GM19035 (cell line): ENCODE measurements around the gene C1QTNF9.
"Not testable (repeated sequence)": the region's sequence is repeated elsewhere in the genome, so short reads cannot be mapped to it uniquely, and the experiment has no call there.

ENCODE experiments used
- ATAC-seq: cut with Tn5 transposase; IDR thresholded peaks from one replicate; pipeline ENCODE4 v1.9.1; 2021; ENCODE audit not compliant: unreplicated experiment

C1QTNF9 gene, protein sequence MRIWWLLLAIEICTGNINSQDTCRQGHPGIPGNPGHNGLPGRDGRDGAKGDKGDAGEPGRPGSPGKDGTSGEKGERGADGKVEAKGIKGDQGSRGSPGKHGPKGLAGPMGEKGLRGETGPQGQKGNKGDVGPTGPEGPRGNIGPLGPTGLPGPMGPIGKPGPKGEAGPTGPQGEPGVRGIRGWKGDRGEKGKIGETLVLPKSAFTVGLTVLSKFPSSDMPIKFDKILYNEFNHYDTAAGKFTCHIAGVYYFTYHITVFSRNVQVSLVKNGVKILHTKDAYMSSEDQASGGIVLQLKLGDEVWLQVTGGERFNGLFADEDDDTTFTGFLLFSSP

DNA sequence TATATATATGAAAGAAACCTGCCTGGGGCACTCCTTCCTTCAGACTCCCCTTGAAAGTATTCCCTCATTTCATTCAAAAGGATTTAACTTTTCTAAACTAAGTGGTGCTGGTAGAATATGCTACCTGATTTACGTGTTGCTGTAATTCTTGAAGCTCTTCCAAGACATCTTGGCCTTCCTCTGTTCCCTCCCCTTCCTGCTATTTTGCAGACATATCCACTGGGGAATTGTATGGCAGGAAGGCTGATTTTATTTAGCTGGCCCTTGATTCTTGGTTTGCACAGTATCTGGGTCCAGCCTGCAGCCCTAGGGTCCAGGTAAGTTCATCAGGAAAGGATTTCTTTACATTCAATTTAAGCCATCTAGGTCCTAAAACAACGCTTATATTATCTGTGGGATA lies at the start of gene C1QTNF9:
Gene C1QTNF9 (plus strand): TSS at position 281 of the 400 bp plus-strand sequence. CDS start 6,424 bp downstream, outside the sequence.
- ATAC-seq: not testable (repeated sequence)

DNA sequence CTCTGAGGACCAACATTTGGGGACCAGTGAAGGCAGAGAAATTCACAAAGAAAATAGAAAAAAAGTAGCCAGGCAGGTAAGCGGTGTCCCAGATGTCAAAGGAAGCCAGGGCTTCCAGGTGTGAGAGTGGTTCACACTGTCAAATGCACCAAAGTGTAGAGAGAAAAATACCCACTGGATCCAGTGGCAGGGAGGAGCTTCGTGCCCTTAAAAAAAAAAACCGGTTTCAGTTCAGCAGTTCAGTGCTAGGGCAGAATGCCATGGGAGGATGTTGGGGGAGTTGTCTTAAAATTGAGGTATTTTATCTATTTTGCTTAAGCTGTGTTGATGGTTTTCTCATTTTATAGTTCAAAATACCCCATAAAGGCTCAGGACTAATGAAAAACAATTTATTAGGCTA lies 47.8 kb upstream of the C1QTNF9 start:
- no peak for ATAC-seq

DNA sequence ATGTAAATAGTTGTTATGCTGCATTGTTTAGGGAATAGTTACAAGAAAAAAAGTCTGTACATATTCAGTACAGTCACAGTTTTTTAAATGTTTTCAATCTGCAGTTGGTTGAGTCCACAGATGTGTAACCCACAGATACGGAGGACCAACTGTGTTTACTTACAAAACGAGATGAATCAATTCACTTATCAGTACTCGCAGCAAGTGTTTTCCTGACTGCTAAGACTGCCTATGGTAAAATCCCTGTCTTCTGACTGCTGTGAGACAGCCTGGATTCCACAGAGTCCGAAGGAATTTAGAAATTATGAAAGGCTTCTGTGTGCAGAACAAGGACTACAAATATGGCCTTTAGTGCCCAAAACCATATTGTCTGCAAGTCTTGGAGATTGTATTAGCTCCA lies 45.7 kb upstream of the C1QTNF9 start:
- no peak for ATAC-seq

DNA sequence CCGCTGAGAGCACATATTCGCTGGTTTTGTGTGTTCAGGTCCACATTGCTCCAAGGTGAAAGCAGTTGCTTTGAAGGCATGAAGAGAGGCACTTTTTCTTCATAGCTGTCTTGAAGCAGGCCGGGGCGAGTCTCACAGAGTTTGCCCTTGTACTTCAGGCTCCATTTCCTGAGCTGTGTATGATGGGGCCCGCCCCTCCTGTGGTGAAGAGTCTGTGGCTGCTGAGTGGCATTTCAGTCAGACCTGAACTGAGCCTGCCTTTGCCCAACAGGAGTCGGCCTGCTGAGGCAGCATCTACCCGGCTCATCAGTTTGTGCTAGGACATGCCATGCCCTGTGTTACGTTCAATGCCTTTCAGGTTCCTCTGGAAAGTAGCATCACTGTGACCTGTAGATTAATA lies 44.4 kb upstream of the C1QTNF9 start:
- no peak for ATAC-seq

DNA sequence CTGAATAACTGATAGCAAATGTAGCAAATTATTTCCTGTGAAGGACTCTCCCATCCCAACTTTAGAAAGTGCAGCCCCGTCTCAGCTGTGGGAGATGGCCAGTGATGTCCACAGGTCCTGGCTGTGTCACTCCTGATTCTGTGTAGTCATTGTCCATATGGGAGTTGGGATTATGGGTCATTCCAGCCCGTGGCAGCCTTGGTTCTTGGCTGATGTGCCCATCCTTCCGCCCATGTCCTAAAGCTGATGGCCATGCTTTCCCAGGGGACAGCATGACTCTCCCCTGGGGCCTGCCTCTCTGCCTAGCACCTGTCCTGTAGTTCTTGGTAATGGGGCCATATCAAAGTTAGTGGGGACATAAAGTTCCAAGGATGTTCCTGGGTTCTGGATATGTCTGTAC lies 43.9 kb upstream of the C1QTNF9 start:
- ATAC-seq: no peak

DNA sequence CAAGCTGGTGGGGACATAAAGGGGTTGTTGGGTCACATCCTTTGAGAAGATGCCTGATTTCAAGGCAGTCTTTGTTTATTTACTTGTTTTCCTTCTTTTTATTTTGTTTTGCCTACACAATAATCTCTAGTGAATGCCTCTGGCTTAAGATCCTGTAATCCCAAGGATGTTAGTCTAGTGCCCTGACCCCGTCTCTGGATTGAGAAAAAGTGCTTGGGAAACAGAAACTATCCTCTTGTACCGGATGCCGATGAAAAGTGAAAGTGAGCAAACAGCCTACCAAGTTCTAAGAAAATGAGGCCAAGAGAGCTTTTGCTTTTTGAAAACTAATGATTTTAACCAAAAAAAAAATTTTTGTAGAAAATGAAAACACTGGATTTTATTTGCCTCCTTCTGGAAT lies 42.1 kb upstream of the C1QTNF9 start:
- no peak for ATAC-seq

DNA sequence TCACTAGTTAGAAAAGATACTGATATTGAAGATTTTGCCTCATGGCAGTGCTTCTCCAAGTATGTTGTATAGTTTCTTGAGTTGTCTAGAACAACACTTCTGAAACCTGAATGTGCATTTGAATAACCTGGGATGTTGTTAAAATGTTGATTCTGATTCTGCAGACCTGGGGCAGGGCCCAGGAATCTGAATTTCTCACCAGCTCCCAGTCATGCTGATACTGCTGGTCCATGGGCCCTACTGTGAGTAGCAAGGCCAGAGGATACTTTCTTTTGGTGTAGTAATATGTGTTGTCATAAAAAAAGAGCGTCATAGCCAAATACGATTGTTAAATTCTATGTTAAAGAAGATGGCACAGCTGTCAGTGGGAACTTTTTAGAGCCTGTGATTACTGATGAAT lies 41.6 kb upstream of the C1QTNF9 start:
- ATAC-seq: no peak

DNA sequence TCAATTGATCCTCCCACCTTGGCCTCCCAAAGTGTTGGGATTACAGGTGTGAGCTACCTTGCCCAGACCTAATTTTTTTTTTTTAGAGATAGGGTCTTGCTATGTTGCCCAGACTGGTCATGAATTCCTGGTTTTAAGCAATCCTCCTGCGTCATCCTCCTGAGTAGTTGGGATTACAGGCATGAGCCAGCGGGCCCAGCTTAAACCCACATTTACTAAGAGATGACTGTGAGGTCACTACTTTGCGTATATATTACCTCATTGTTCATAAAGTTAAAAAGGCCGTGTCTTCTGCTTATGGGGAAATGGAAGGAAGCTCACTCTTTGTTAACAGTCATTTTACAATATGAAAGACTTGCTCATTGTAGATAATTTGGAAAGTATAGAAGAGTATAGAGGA lies 39.6 kb upstream of the C1QTNF9 start:
- ATAC-seq: no peak

DNA sequence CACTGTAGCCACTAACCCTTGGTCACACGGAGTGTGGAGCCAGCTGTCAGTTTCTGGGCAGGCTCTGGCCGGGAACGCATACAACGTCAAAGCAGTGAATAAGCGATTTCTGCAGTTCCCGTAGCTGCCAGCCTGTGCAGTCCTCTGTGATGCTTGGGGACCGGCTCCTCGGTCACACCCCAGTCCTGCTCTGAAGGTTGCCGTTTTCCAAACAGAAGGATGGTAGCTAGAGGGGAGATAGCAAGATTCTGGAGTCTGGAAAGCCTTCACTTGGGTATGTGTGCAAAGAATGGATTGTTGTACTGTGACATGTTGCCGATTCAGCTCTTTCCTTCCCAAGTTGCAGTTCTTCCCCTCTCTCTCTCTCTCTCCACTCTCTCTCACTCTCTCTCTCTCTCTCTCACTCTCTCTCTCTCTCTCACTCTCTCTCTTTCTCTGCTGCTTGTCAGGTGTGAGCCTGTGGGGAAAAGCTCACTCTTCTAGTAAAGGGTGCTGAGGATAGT lies 38.7 kb upstream of the C1QTNF9 start:
- peak; percentile 47 for ATAC-seq

DNA sequence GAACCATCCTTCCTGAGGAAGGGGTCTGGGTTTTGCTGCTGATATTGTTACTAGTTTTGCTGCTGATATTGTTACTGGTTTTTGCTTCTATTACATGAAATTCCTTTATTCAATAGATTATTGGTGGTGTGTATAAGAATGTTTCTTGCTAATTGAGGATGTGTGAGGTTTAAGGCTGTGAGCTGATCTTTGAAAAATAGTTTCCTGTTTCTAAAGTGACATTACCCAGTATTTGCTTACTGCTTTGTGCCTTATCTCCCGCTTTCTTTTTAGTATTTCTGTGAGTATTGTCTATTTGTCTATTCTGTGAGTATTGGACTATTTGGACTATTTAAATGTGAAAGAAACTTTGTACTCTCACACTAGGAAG lies 38.2 kb upstream of the C1QTNF9 start:
- ATAC-seq: no peak

DNA sequence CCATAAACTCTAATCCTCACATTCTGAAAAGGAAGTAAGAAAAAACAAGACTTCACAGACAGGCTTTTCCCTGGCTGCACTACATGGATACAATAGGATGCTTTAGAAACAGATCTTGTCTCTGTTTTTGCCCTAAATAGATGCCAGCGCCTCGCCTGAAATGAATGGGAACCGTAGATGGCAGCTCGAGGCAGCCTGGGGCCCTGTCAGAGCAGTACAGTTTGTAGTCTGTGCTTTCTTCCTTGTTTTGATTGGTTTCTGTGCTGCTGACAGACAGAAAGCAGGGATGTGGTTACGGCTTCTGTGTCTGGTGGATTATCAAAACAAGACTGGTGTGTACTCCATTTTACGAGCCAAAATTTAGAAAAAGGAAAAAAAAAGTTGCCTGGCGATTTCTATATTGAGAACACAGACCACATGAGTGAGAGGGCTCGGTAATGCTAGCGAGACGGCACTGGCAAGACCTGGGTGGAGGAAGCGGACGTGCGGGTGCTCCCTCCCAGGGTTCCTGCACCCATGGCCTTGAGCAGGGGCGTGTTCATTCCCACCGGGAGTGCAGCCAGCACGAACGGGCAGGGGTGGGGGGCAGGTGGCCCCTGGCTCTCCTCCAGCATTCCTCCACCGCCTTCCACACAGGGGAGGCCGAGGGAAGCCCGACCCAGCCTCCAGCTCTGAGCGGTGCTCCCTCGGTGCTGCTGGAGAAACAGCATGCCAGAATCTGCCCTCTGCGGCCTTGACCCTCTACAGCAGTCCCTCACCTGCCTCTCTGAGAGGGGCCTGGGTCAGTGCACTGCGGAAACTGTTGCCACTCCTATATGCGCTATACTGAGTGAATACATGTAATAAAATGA lies 37.6 kb upstream of the C1QTNF9 start:
- peak; percentile 46 for ATAC-seq

DNA sequence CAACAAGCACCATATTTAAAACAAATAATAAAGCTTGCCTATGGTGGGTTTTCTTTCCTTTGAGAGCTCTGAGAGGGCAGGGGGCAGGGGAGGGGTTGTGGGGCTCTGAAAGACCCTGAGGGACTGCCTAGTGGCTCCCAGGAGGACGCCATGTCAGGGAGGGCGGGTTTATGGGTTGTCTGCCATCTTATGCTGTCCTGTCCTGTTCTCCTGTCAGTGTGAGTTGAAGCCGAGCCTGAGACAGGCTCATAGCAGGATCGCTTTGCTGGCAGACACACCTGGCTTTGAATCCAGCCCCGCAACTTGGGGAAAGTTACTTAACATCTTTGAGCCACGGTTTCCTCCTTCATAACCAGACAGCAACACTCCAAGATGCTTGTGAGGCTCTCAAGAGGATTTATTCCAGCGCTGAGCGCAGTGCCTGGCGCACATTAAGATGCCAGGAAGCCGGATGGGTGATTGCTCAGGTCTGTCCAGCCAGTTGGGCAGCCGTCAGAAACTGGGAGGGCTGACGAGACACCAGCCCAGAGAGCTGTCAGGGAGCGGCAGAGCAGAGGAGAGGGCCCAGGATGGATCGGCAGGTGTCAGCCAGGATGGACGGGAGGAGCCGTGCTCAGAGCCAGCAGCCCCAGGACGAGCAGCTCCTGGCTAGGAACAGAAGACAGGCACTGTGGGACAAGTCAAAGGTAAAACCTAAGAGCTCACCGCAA lies 36.8 kb upstream of the C1QTNF9 start:
- ATAC-seq: no peak

DNA sequence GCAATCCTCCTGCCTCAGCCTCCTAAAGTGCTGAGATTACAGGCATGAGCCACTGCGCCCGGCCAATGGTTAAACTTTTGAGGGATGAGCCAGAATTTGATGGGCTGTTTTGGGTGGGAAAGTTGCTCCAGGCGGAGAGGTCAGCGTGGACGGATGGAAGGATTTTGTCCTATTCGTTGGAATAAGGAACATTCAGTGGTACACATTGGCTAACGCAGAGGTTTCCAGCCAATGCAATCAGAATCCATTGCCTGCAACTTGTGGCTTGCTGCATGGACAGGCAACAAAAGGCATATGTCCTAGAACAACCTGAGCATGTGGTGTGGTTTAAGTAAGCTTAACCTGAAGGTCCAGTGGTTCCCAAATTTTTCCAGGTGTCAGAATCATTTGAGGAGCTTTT lies 35.5 kb upstream of the C1QTNF9 start:
- no peak for ATAC-seq

DNA sequence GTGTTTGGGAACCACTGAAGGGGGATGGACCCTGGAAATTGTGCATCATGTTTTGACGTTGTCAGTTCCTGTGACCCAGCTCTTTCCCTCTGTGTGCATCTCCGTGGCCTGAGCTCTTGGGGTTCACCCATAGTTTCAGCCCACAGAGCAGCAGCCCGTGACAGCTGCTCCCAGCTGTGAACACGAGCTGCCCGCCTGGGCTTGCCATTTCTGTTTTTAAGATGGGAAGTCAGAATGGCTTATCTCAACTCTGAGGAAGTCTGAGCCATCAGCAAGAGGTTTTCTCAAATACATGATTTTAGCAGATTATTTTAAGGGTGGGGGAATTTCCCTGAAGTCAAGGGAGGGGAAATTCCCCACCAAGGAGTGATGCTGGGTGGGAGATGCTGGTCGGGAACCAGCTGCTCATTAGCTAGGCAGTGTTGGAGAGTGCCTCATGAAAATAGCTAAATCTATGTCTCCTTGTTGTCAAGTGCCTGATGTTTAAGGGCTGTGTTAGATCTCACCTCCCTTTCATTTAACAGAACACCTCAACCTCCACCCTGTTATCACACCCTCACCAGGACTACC lies 34.8 kb upstream of the C1QTNF9 start:
- peak; percentile 53 for ATAC-seq

DNA sequence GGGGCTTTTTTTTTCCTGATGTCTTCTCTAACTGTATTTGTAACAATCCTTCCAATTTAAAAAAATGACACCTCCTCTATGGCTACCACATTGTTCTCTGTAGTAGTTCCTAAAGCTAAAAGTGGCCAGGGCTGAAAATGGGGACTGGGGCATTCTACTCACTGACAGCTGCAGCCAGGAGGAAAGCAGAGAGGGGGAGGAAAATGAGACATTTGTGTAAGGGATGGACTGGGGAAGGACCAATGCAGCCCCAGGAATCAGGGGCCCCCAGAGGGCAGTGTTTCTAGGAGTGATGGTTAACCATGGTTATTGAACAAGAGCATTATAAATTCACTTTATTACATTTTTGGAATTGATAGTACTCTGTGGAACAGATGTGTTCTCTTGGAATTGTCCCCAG lies 34.3 kb upstream of the C1QTNF9 start:
- ATAC-seq: no peak

DNA sequence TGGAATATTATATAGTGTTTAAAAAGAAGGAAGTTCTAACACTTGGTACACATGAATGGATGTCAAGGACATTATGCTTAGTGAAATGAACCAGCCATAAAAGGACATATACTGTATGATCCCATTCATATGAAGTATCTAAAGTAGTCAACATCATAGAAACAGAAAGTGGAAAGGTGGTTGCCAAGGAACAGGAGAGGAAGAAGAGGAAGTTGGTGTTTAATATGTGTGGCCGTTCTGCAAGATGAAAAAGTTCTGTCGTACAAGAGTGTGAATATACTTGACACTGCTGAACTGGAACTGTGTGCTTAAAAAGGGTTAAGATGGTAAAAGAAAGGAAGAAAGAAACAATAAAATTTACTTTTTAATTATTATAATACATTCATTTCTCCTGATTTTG lies 33.1 kb upstream of the C1QTNF9 start:
- ATAC-seq: no peak

DNA sequence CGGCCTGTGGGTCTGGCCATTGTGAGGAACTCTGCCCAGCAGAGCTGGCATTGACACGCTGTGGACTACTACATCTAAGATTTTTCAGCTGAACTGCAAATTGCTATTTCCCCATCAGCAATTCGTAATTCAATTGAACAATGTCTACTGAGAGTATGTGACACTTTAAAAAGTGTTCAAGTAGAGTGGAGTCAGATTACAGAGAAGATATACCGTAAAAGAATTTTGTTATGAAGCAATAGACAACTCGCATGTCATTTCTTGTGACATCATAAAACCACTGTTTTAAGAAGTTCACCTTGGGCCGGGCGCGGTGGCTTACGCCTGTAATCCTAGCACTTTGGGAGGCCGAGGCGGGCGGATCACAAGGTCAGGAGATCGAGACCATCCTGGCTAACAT lies 32.5 kb upstream of the C1QTNF9 start:
- no peak for ATAC-seq

DNA sequence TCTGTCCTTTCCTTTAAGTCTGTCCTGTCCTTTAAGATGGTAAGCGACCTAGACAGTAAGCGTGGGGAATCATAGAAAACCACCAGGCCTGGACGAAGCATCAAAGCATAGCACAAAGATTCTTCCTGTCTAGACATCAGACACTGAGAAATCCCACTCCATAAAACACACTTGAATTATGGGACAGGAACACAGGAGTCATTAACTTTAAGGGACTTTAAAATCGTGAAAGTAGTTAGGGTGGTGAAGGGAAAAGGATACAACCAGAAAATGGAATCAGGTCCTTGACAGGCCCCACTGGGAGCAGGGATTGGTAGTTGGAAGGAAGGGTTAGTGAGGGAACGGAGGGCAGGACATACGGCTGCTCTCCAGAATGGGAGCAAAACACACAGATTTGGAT lies 31.6 kb upstream of the C1QTNF9 start:
- ATAC-seq: no peak

DNA sequence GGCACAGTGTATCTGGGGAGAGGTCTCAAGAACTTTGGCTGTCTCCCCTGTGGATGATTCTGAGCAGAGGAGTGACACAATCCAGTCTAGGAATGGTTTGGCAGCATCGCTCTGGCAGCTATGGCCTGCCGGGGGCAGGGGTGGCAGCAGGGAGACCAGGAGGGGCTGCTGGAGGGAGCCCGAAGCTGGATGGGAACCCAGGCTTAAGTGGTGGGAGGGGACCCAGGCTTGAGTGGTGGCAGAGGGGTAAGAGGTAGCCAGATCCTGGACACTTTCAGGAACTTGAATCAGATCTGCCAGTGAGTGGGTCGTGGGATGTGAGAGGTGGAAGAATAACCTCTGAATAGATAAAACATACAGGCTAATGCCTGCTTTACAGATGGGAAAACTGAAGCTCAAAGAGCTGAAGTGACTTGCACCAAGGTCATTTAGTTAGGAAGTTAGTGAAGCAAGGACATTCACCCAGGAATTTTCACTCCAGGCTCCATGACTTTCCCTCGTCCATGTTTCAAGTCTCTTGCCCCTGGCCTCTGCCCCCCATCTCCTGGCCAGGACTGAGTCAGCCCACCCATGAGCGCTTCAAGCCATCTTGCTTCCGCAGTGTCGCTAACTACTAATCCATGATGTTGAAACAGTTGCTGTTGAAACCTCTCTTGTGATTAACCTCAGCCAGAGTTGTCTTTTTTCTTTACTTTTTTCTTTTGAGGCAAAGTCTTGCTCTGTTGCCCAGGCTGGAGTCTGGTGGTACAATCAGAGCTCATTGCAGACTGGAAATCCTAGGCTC lies 29.9 kb upstream of the C1QTNF9 start:
- no peak for ATAC-seq

DNA sequence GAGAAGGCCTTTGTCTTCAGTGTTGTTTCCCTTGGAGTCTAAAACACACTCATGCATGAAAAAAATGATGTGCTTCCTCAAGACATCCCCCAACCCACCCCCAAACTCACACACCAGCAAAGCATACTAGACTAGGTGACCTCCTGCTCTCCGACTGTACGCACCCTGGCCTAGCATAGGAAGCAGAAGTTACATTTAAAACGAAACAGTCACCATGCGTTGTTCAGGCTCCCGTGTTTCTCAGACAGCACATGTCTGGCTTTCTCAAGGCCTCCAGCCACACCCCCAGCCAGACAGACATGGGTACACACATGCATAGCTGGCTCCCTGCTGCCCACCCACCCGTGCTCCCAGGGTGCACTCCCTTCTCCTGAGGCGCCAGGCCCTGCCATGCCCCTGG lies 28.7 kb upstream of the C1QTNF9 start:
- ATAC-seq: peak; percentile 63
